Endothelial cell (in vitro differentiated cells): ENCODE measurements around the gene KCNA10. TPM values are rescaled to one million over a fixed set of nuclear protein-coding genes. Genes with fewer than 3 reads are reported as not detected.

Experiments
- DNase-seq: peaks from one replicate; pipeline ENCODE4 v3.0.0; 2021; ENCODE audit warnings: low spot score
- H3K27ac Mint-ChIP-seq: one replicate; pipeline ENCODE4 v1.8.0; 2021; ENCODE audit warnings: mixed read lengths, inconsistent platforms; ENCODE audit not compliant: unreplicated experiment
- H3K27me3 Mint-ChIP-seq: one replicate; pipeline ENCODE4 v1.8.0; 2021; ENCODE audit warnings: mild to moderate bottlenecking, moderate library complexity, mixed read lengths, inconsistent platforms; ENCODE audit not compliant: unreplicated experiment
- H3K36me3 Mint-ChIP-seq: one replicate; pipeline ENCODE4 v1.8.0; 2021; ENCODE audit warnings: mild to moderate bottlenecking, low read depth, mixed read lengths, inconsistent platforms; ENCODE audit not compliant: unreplicated experiment
- H3K4me1 Mint-ChIP-seq: one replicate; pipeline ENCODE4 v1.8.0; 2021; ENCODE audit warnings: mild to moderate bottlenecking, mixed read lengths, inconsistent platforms; ENCODE audit not compliant: unreplicated experiment
- H3K4me3 Mint-ChIP-seq: one replicate; pipeline ENCODE4 v1.8.0; 2021; ENCODE audit warnings: mild to moderate bottlenecking, mixed read lengths, inconsistent platforms; ENCODE audit not compliant: unreplicated experiment
- H3K9me3 Mint-ChIP-seq: one replicate; pipeline ENCODE4 v1.8.0; 2021; ENCODE audit warnings: mixed read lengths, inconsistent platforms; ENCODE audit not compliant: unreplicated experiment
- CTCF ChIP-seq: fragments of 200-600 bp; sonication (generic); IDR thresholded peaks from one replicate; pipeline ENCODE4 v1.5.0; 2021; ENCODE audit warnings: antibody characterized with exemption; ENCODE audit not compliant: unreplicated experiment
- total RNA-seq: library from RNA; stranded (reverse); fragmentation: NEBNext Ultra II Directional; extraction: Animal tissue kit (Norgen Biotek cat#: 25700); gene quantifications from one replicate; pipeline ENCODE4 v1.2.1, GENCODE V29; 2021; ENCODE audit not compliant: unreplicated experiment

KCNA10 gene
- total RNA-seq, 1 donor from 2014 or later, result not detected

- Mint-ChIP-seq H3K9me3 (no peaks in the 10 kb centered on the region), H3K27me3 (peaks cover 6% of the 10 kb centered on the region), H3K27ac (no peak overlapping the region), H3K4me1 (peaks cover 8% of the 10 kb centered on the region), H3K4me3 (no peak overlapping the region), H3K36me3 (no peaks in the 10 kb centered on the region)
- TF ChIP-seq CTCF, result no peak
- DNase-seq, result no peak
Observed at GRCh38 chr1:110526201-110526780, 7.3 kb upstream of the KCNA10 start.

DNA sequence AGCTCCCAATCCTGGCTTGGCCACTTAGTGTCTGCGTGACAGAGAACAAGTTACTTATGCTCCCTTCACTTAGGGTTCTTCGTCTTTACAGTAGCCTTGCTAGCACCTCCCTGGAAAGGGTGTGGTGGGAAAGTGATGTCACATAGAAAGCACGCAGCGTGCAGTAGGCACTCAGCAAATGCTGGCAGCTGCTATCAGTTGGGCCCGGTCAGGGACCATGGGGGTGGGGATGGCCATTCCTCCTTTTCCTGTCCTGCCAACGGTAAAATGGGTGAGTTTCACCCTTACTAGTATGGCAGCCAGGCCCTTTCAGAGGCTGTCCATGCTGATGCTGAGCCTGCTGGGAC is 6.2 kb upstream of the KCNA10 start:
- no peak for DNase-seq
- Mint-ChIP-seq H3K27ac (no peak overlapping the region), H3K36me3 (no peaks in the 10 kb centered on the region), H3K4me3 (no peak overlapping the region), H3K4me1 (peaks cover 8% of the 10 kb centered on the region), H3K27me3 (peaks cover 6% of the 10 kb centered on the region), H3K9me3 (no peaks in the 10 kb centered on the region)
- no peak for TF ChIP-seq CTCF

DNA sequence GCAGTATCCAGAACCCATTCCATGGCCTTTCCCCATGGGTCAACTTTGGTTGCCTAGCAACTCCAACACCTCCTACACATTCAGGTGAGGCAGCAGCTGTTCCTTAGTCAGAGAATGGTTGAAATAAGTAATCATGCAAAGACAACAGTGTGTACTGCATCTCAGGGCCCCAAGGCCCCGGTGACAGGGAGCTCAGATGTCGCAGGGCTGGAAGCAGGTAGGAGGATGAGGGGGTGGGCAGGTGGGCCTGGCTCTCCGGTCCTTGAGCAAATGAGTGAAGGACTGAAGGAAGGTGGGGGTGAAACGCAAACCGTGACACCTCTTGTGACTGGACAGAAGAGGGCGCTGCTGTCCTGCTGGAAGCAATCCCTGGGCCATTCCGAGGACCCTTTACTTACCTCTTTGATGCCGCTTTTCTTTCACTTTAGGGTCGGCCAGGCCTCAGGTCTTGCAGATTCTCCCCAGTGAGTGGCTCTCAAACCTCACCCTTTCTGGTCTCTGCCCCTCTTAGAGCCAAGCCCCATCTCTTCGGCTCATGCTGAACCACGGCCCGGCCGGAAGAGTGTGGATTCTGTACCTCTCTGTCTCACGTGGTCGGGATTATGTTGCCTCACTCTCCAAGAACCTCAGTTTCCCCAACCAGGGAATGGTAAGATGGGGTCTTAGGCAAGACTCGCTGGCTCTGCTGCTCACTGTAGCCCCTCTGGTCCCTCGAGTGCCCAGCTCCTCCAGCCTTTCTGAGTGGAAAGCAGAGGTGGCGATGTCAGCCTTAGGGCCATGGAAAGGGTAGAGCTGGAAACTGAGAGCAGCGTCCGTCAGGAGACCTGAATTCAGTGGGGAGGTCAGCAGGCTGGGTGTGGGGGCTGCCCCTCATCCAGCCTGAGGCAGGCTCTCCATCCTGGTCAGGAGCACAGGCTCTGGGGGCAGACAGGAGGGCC is 5.6 kb upstream of the KCNA10 start:
- no peaks in the 10 kb centered on the region for H3K36me3 Mint-ChIP-seq
- TF ChIP-seq CTCF, result peak; percentile 69
- no peak overlapping the region for H3K4me3 Mint-ChIP-seq
- H3K27me3 Mint-ChIP-seq, result peaks cover 6% of the 10 kb centered on the region
- peaks cover 4% of the 10 kb centered on the region for H3K4me1 Mint-ChIP-seq
- no peak overlapping the region for H3K27ac Mint-ChIP-seq
- H3K9me3 Mint-ChIP-seq, result no peaks in the 10 kb centered on the region
- peak; percentile 73 for DNase-seq

DNA sequence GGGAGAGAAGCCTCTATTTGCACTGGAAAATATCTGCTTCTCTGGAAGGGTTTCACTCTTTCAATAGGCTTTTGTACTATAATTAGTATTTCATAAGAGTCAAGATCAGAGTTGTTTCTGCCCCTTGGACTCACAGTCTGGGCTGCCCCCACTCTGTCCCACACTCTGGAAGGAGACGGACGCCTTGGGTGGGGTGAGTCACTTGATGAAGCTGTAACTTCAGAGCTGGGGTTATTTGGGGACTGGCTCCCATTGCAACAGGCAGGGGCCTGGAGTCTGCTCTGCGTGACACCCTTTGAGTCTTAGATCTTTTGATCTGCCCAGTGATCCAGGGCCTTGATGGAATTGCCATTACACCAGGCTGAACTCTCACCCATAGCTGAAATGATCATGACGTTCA is 4.0 kb upstream of the KCNA10 start:
- Mint-ChIP-seq H3K27me3 (peaks cover 3% of the 10 kb centered on the region), H3K4me1 (no peaks in the 10 kb centered on the region)

More for the DNA sequence above, 4.0 kb upstream of the KCNA10 start:
- TF ChIP-seq CTCF, result no peak
- H3K4me3 Mint-ChIP-seq, result no peak overlapping the region
- H3K27ac Mint-ChIP-seq, result no peak overlapping the region
- DNase-seq, result no peak
- H3K36me3 Mint-ChIP-seq, result no peaks in the 10 kb centered on the region
- no peaks in the 10 kb centered on the region for H3K9me3 Mint-ChIP-seq
